ENCODE measurements around the gene CRB3. TPM values are rescaled to one million over a fixed set of nuclear protein-coding genes. Genes with fewer than 3 reads are reported as not detected.

CRB3 gene
- total and polyA plus RNA-seq, 2 of the 13 experiments (the other 11 are each of a cell fraction or from before 2014, with no cell fraction given), result 10.6 to 25.6 TPM

- TF ChIP-seq CREB1 (IDR thresholded peaks at IDR 0.05) (no peak), CREB1 (CRISPR knock-in tag; IDR thresholded peaks at IDR 0.05) (0 out of 2 replicates have a peak, but pooled peaks have one; percentile 11), ZIK1 (CRISPR knock-in tag; IDR thresholded peaks at IDR 0.05; ENCODE audit: borderline replicate concordance, low read depth) (no peak), NCOA5 (CRISPR knock-in tag; IDR thresholded peaks at IDR 0.05) (no peak), KDM1A (CRISPR knock-in tag; IDR thresholded peaks at IDR 0.05) (0 out of 2 replicates have a peak, but pooled peaks have one; percentile 56), MXD4 (CRISPR knock-in tag; IDR thresholded peaks at IDR 0.05) (peak; percentile 59), ZFP41 (CRISPR knock-in tag; IDR thresholded peaks at IDR 0.05; ENCODE audit: borderline replicate concordance) (no peak), TFDP2 (CRISPR knock-in tag; IDR thresholded peaks at IDR 0.05) (peak; percentile 61; the same call in 1 of the 2 replicates), FOSL1 (CRISPR knock-in tag; IDR thresholded peaks at IDR 0.05; ENCODE audit: borderline replicate concordance) (no peak), ZNF503 (CRISPR knock-in tag; IDR thresholded peaks at IDR 0.05) (0 out of 2 replicates have a peak, but pooled peaks have one; percentile 64), ZBTB20 (CRISPR knock-in tag; IDR thresholded peaks at IDR 0.05; ENCODE audit: borderline replicate concordance, low read depth) (0 out of 2 replicates have a peak, but pooled peaks have one; percentile 77), THAP11 (CRISPR knock-in tag; IDR thresholded peaks at IDR 0.05) (peak; percentile 74), TOE1 (CRISPR knock-in tag; IDR thresholded peaks at IDR 0.05) (0 out of 2 replicates have a peak, but pooled peaks have one; percentile 31), HDAC6 (IDR thresholded peaks at IDR 0.05; ENCODE audit: low read depth, low read length) (no peak), CENPT (CRISPR knock-in tag; IDR thresholded peaks at IDR 0.05; ENCODE audit: low read depth) (no peak), SYNCRIP (IDR thresholded peaks at IDR 0.05; ENCODE audit: insufficient read depth, low read depth, low read length) (no peak), ZNF335 (CRISPR knock-in tag; IDR thresholded peaks at IDR 0.05) (0 out of 2 replicates have a peak, but pooled peaks have one; percentile 38), KDM4B (CRISPR knock-in tag; IDR thresholded peaks at IDR 0.05) (0 out of 2 replicates have a peak, but pooled peaks have one; percentile 43), KLF9 (CRISPR knock-in tag; IDR thresholded peaks at IDR 0.05; ENCODE audit: low read depth) (0 out of 2 replicates have a peak, but pooled peaks have one; percentile 40)
- TF ChIP-seq, protein P1, sequence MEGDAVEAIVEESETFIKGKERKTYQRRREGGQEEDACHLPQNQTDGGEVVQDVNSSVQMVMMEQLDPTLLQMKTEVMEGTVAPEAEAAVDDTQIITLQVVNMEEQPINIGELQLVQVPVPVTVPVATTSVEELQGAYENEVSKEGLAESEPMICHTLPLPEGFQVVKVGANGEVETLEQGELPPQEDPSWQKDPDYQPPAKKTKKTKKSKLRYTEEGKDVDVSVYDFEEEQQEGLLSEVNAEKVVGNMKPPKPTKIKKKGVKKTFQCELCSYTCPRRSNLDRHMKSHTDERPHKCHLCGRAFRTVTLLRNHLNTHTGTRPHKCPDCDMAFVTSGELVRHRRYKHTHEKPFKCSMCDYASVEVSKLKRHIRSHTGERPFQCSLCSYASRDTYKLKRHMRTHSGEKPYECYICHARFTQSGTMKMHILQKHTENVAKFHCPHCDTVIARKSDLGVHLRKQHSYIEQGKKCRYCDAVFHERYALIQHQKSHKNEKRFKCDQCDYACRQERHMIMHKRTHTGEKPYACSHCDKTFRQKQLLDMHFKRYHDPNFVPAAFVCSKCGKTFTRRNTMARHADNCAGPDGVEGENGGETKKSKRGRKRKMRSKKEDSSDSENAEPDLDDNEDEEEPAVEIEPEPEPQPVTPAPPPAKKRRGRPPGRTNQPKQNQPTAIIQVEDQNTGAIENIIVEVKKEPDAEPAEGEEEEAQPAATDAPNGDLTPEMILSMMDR (CRISPR knock-in tag; IDR thresholded peaks at IDR 0.05), result peak; percentile 64
- TF ChIP-seq, protein P2, sequence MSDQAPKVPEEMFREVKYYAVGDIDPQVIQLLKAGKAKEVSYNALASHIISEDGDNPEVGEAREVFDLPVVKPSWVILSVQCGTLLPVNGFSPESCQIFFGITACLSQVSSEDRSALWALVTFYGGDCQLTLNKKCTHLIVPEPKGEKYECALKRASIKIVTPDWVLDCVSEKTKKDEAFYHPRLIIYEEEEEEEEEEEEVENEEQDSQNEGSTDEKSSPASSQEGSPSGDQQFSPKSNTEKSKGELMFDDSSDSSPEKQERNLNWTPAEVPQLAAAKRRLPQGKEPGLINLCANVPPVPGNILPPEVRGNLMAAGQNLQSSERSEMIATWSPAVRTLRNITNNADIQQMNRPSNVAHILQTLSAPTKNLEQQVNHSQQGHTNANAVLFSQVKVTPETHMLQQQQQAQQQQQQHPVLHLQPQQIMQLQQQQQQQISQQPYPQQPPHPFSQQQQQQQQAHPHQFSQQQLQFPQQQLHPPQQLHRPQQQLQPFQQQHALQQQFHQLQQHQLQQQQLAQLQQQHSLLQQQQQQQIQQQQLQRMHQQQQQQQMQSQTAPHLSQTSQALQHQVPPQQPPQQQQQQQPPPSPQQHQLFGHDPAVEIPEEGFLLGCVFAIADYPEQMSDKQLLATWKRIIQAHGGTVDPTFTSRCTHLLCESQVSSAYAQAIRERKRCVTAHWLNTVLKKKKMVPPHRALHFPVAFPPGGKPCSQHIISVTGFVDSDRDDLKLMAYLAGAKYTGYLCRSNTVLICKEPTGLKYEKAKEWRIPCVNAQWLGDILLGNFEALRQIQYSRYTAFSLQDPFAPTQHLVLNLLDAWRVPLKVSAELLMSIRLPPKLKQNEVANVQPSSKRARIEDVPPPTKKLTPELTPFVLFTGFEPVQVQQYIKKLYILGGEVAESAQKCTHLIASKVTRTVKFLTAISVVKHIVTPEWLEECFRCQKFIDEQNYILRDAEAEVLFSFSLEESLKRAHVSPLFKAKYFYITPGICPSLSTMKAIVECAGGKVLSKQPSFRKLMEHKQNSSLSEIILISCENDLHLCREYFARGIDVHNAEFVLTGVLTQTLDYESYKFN (CRISPR knock-in tag; conservative IDR thresholded peaks at IDR 0.05), result peak; percentile 24
Measured at GRCh38 chr19:6460099-6460884, 3.8 kb upstream of the CRB3 start (continued).

Data from HepG2 (cell line).